IMR-90 (cell line): ENCODE results near the gene KCNQ5. TPM values are rescaled to one million over a fixed set of nuclear protein-coding genes. Genes with fewer than 3 reads are reported as not detected.

ENCODE experiments used
- ATAC-seq: fragments of 200-7000 bp; cut with Tn5 transposase; 2 replicates; pipeline ENCODE4 v1.9.1; 2020; ENCODE audit warnings: low read depth, mild to moderate bottlenecking, moderate library complexity
- BruUV-seq: library from RNA; stranded (reverse); fragments of 400-500 nt; replicated peaks from 2 replicates; lab custom pipeline; 2021; lab: Mats Ljungman, UMichigan
- CTCF ChIA-PET: fragments of 300-600 bp; formaldehyde crosslinking; extraction: SDS; loops from one replicate; lab custom pipeline; 2021; ENCODE audit warnings: antibody characterized with exemption; lab: Yijun Ruan, JAX
- POLR2A ChIA-PET: fragments of 300-600 bp; sonication (Branson Sonifier 250); formaldehyde crosslinking; loops from one replicate; lab custom pipeline; 2022; ENCODE audit warnings: antibody characterized with exemption; ENCODE audit not compliant: unreplicated experiment; lab: Charles Lee
- DNase-seq: peaks from one replicate; pipeline ENCODE4 v3.0.0; 2013
- H2AFZ ChIP-seq: replicated peaks from 2 replicates; pipeline ENCODE3; 2013; ENCODE audit warnings: low read length, mild to moderate bottlenecking; ENCODE audit not compliant: poor library complexity
- H2AK5ac ChIP-seq: 2 replicates; pipeline ENCODE4 v1.6.1; 2013; ENCODE audit warnings: low read depth, low read length, inconsistent platforms
- H2AK9ac ChIP-seq: replicated peaks from 2 replicates; pipeline ENCODE3; 2013; ENCODE audit warnings: mild to moderate bottlenecking, low read depth, low read length, moderate library complexity; ENCODE audit not compliant: poor library complexity
- H2BK120ac ChIP-seq: 2 replicates; pipeline ENCODE4 v1.6.1; 2013; ENCODE audit warnings: low read depth, low read length, inconsistent platforms
- H2BK15ac ChIP-seq: 3 replicates; pipeline ENCODE4 v1.6.1; 2013; ENCODE audit warnings: low read depth, low read length, inconsistent platforms
- H2BK20ac ChIP-seq: 2 replicates; pipeline ENCODE4 v1.6.1; 2013; ENCODE audit warnings: low read depth, mild to moderate bottlenecking, inconsistent platforms, low read length, moderate library complexity
- H2BK5ac ChIP-seq: 2 replicates; pipeline ENCODE4 v1.6.1; 2013; ENCODE audit warnings: mild to moderate bottlenecking, low read depth, low read length, inconsistent platforms; ENCODE audit not compliant: poor library complexity, severe bottlenecking
- H3K14ac ChIP-seq: replicated peaks from 2 replicates; pipeline ENCODE4 v1.6.1; 2013; ENCODE audit warnings: low read depth, low read length, inconsistent platforms
- H3K18ac ChIP-seq: 2 replicates; pipeline ENCODE4 v1.6.1; 2013; ENCODE audit warnings: low read depth, low read length, control low read depth
- H3K23ac ChIP-seq: 2 replicates; pipeline ENCODE4 v1.6.1; 2013; ENCODE audit warnings: low read depth, low read length, inconsistent platforms
- H3K27ac ChIP-seq: 2 replicates; pipeline ENCODE4 v1.5.1; 2013; ENCODE audit warnings: mild to moderate bottlenecking, control low read depth, low read length; ENCODE audit not compliant: insufficient read depth
- H3K27me3 ChIP-seq: 2 replicates; pipeline ENCODE4 v1.6.1; 2013; ENCODE audit warnings: low read length; ENCODE audit not compliant: control insufficient read depth, insufficient read depth
- H3K36me3 ChIP-seq: 2 replicates; pipeline ENCODE4 v1.6.1; 2013; ENCODE audit warnings: low read length, mixed read lengths; ENCODE audit not compliant: control insufficient read depth, insufficient read depth
- H3K4ac ChIP-seq: 2 replicates; pipeline ENCODE4 v1.6.1; 2013; ENCODE audit warnings: low read depth, low read length, inconsistent platforms
- H3K4me1 ChIP-seq: 2 replicates; pipeline ENCODE4 v1.6.1; 2013; ENCODE audit warnings: low read length, mixed read lengths; ENCODE audit not compliant: control insufficient read depth, insufficient read depth
- H3K4me2 ChIP-seq: 2 replicates; pipeline ENCODE4 v1.6.1; 2013; ENCODE audit warnings: low read depth, mild to moderate bottlenecking, control low read depth, low read length, moderate library complexity
- H3K4me3 ChIP-seq: 2 replicates; pipeline ENCODE4 v1.5.1; 2013; ENCODE audit warnings: low read depth, mild to moderate bottlenecking, control low read depth, low read length, moderate library complexity; ENCODE audit not compliant: insufficient read depth
- H3K56ac ChIP-seq: 2 replicates; pipeline ENCODE4 v1.6.1; 2013; ENCODE audit warnings: low read length, inconsistent platforms; ENCODE audit not compliant: insufficient read depth; ENCODE audit errors: extremely low read depth
- H3K79me1 ChIP-seq, 2 experiments: 2 replicates each; pipeline ENCODE4 v1.6.1; 2013; ENCODE audit warnings: low read length in 2 of 2, inconsistent platforms in 1 of 2, low read depth in 1 of 2
- H3K9ac ChIP-seq: 2 replicates; pipeline ENCODE4 v1.6.1; 2013; ENCODE audit warnings: low read depth, low read length, control low read depth
- H3K9me1 ChIP-seq: 2 replicates; pipeline ENCODE4 v1.6.1; 2013; ENCODE audit warnings: low read length, inconsistent platforms; ENCODE audit not compliant: insufficient read depth
- H3K9me3 ChIP-seq: 2 replicates; pipeline ENCODE4 v1.6.1; 2013; ENCODE audit warnings: low read length; ENCODE audit not compliant: control insufficient read depth, insufficient read depth
- H4K20me1 ChIP-seq: 2 replicates; pipeline ENCODE4 v1.6.1; 2013; ENCODE audit warnings: low read length, inconsistent platforms; ENCODE audit not compliant: insufficient read depth
- H4K5ac ChIP-seq: 2 replicates; pipeline ENCODE4 v1.6.1; 2013; ENCODE audit warnings: mild to moderate bottlenecking, low read depth, low read length, control low read depth
- H4K8ac ChIP-seq, 2 experiments: 2 replicates each; pipeline ENCODE4 v1.6.1; 2013; ENCODE audit warnings: low read depth in 2 of 2, low read length in 2 of 2, control low read depth in 1 of 2, inconsistent platforms in 1 of 2
- H4K91ac ChIP-seq: 2 replicates; pipeline ENCODE4 v1.6.1; 2013; ENCODE audit warnings: low read depth, low read length, inconsistent platforms; ENCODE audit not compliant: insufficient read depth
- BHLHE40 ChIP-seq: fragments of 150-350 bp; IDR thresholded peaks from 2 replicates; pipeline ENCODE4 v1.6.1; 2016; ENCODE audit warnings: mild to moderate bottlenecking, low read depth, low read length
- CEBPB ChIP-seq: IDR thresholded peaks from 2 replicates; pipeline ENCODE4 v1.6.1; 2012; ENCODE audit warnings: low read depth, low read length, improper control_type of control experiment
- CHD1 ChIP-seq: IDR thresholded peaks from 2 replicates; pipeline ENCODE4 v1.6.1; 2012; ENCODE audit warnings: low read depth, low read length, improper control_type of control experiment
- FOS ChIP-seq: fragments of 150-350 bp; IDR thresholded peaks from 2 replicates; pipeline ENCODE4 v1.6.1; 2016; ENCODE audit warnings: low read depth, low read length
- MAFK ChIP-seq: IDR thresholded peaks from 2 replicates; pipeline ENCODE4 v1.6.1; 2012; ENCODE audit warnings: low read depth, low read length, improper control_type of control experiment
- MAZ ChIP-seq: IDR thresholded peaks from 2 replicates; pipeline ENCODE4 v1.6.1; 2012; ENCODE audit warnings: low read depth, mild to moderate bottlenecking, low read length, improper control_type of control experiment, moderate library complexity, borderline replicate concordance
- MXI1 ChIP-seq: IDR thresholded peaks from 2 replicates; pipeline ENCODE4 v1.6.1; 2012; ENCODE audit warnings: low read depth, mild to moderate bottlenecking, low read length, moderate library complexity, borderline replicate concordance
- NFE2L2 ChIP-seq: fragments of 150-350 bp; IDR thresholded peaks from 2 replicates; pipeline ENCODE4 v1.6.1; 2016; ENCODE audit warnings: low read depth, mild to moderate bottlenecking, low read length
- POLR2A ChIP-seq: IDR thresholded peaks from 2 replicates; pipeline ENCODE4 v1.6.1; 2012; ENCODE audit warnings: mild to moderate bottlenecking, low read depth, low read length
- RAD21 ChIP-seq: IDR thresholded peaks from 2 replicates; pipeline ENCODE4 v1.6.1; 2012; ENCODE audit warnings: low read length, improper control_type of control experiment
- RCOR1 ChIP-seq: IDR thresholded peaks from 2 replicates; pipeline ENCODE4 v1.6.1; 2012; ENCODE audit warnings: mild to moderate bottlenecking, low read length, improper control_type of control experiment; ENCODE audit not compliant: insufficient replicate concordance
- RFX5 ChIP-seq: IDR thresholded peaks from 2 replicates; pipeline ENCODE4 v1.8.0; 2012; ENCODE audit warnings: low read depth, mild to moderate bottlenecking, low read length, moderate library complexity
- SMC3 ChIP-seq: fragments of 150-350 bp; IDR thresholded peaks from 2 replicates; pipeline ENCODE4 v1.6.1; 2016; ENCODE audit warnings: low read depth, mild to moderate bottlenecking, antibody characterized with exemption, low read length, moderate library complexity
- WGBS, 2 experiments: methylation state at CpG; one replicate each; pipeline versions ENCODE4 v1.1.5 to v1.1.7; 2013; ENCODE audit warnings: missing lambda C conversion rate in 2 of 2; ENCODE audit not compliant: insufficient read length in 1 of 2; ENCODE audit errors: extremely low coverage in 2 of 2; 5-methylcytosine and 5-hydroxymethylcytosine counted together
- dilution Hi-C: fragments of 300-500 bp; cut with HindIII; formaldehyde crosslinking; loops from one replicate; pipeline ENCODE4 v1.14.3; 2018; ENCODE audit warnings: low sequenced_read_pairs; ENCODE audit not compliant: unreplicated experiment
- in situ Hi-C: fragments of 300-500 bp; cut with MboI; formaldehyde crosslinking; loops from 3 replicates; pipeline ENCODE4 v1.14.3; 2019; ENCODE audit warnings: low sequenced_read_pairs, inconsistent platforms, mixed read lengths
- intact Hi-C: fragments of 100-400 bp; cut with micrococcal nuclease; formaldehyde crosslinking; loops from 2 replicates; pipeline ENCODE4 v1.10.0; 2022
- polyA plus RNA-seq, 3 experiments: library from polyadenylated mRNA; depleted of rRNA; stranded (reverse); fragments of >200 nt; gene quantifications; 2 replicates each; pipeline ENCODE4 v1.2.3, GENCODE V29; 2012; ENCODE audit warnings: low replicate concordance in 1 of 3
- total RNA-seq: library from RNA; depleted of rRNA; stranded (reverse); fragments of >200 nt; gene quantifications from 2 replicates; pipeline ENCODE4 v1.2.3, GENCODE V29; 2012
- TF ChIP-seq, protein P1 (sequence below): conservative IDR thresholded peaks from 2 replicates; pipeline ENCODE4 v1.5.1; 2012; ENCODE audit warnings: mild to moderate bottlenecking, low read depth, low read length, improper control_type of control experiment
- TF ChIP-seq, protein P2 (sequence below): fragments of 150-350 bp; IDR thresholded peaks from 2 replicates; pipeline ENCODE4 v1.6.1; 2017; ENCODE audit warnings: mild to moderate bottlenecking, antibody characterized with exemption, low read length, low read depth
- TF ChIP-seq, protein P3 (sequence below): fragments of 150-350 bp; IDR thresholded peaks from 2 replicates; pipeline ENCODE4 v1.6.1; 2016; ENCODE audit warnings: low read depth, mild to moderate bottlenecking, low read length, moderate library complexity, borderline replicate concordance

KCNQ5 gene
- total and polyA plus RNA-seq, 2 of the 4 experiments (the other 2 are of a cell fraction): 0.75 to 1.3 TPM

DNA sequence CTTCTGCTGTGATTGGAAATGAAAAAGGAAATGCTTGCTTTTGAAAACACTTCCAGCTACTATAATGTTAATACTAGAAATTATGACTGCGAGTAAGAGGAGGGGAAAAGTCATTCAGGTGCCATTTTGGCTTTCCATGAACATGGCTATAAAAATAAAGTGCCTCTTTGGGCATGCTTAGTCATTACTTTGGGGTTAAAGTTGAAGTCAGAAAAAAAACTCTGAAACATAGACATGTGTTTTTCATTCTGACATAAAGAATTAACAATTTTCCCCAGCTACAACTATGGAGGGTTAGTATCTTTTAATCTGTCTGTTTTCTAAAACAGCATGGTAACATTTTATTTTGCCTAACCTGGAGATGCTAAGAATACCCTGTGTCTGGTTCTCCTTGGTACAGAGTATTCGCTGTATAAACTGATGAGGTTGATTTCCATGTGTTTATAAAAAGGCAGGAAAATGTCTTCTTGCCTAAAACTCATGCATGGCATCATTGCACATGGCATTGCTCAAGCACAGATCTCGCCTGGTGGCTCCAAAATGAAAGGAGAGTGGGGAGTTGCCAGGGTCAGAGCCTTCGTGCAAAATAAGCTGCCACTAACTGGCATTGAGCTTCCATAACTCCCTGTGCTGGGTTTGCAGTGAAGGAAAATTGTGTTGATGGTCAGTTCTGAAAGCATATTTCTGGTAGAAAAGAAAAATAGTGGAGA, 188.9 kb downstream of the KCNQ5 start:
- Histone ChIP-seq H3K9me3 (no peaks in the 10 kb centered on the region), H2AK9ac (no peak overlapping the region), H3K9me1 (peaks cover 10% of the 10 kb centered on the region; the same call in 1 of the 2 replicates), H3K27ac (no peak overlapping the region), H2BK20ac (no peak overlapping the region), H3K79me1 (no peaks in the 10 kb centered on the region; a peak in 1 of 4 replicates), H2AK5ac (no peak overlapping the region), H2BK120ac (no peak overlapping the region), H3K27me3 (no peaks in the 10 kb centered on the region), H3K14ac (no peak overlapping the region), H4K5ac (no peak overlapping the region), H4K8ac (no peak overlapping the region), H2BK5ac (no peak overlapping the region), H3K4me2 (no peak overlapping the region), H3K56ac (no peak overlapping the region), H3K4ac (no peak overlapping the region), H3K18ac (no peak overlapping the region), H3K9ac (no peak overlapping the region), H4K20me1 (no peaks in the 10 kb centered on the region), H2AFZ (peak overlapping the region; percentile 40), H3K36me3 (no peaks in the 10 kb centered on the region), H4K91ac (no peak overlapping the region), H3K23ac (no peak overlapping the region), H2BK15ac (no peak overlapping the region), H3K4me3 (no peak overlapping the region), H3K4me1 (peaks cover 14% of the 10 kb centered on the region)
- ChIA-PET POLR2A (no interaction called here), CTCF (no interaction called here)
- TF ChIP-seq CEBPB (no peak), FOS (no peak), RCOR1 (no peak), RAD21 (no peak), MAFK (no peak), NFE2L2 (no peak), RFX5 (no peak), POLR2A (no peak), SMC3 (no peak), CHD1 (no peak), MXI1 (no peak), MAZ (no peak), BHLHE40 (no peak)
- TF ChIP-seq, protein P1, sequence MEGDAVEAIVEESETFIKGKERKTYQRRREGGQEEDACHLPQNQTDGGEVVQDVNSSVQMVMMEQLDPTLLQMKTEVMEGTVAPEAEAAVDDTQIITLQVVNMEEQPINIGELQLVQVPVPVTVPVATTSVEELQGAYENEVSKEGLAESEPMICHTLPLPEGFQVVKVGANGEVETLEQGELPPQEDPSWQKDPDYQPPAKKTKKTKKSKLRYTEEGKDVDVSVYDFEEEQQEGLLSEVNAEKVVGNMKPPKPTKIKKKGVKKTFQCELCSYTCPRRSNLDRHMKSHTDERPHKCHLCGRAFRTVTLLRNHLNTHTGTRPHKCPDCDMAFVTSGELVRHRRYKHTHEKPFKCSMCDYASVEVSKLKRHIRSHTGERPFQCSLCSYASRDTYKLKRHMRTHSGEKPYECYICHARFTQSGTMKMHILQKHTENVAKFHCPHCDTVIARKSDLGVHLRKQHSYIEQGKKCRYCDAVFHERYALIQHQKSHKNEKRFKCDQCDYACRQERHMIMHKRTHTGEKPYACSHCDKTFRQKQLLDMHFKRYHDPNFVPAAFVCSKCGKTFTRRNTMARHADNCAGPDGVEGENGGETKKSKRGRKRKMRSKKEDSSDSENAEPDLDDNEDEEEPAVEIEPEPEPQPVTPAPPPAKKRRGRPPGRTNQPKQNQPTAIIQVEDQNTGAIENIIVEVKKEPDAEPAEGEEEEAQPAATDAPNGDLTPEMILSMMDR: no peak
- TF ChIP-seq, protein P2, sequence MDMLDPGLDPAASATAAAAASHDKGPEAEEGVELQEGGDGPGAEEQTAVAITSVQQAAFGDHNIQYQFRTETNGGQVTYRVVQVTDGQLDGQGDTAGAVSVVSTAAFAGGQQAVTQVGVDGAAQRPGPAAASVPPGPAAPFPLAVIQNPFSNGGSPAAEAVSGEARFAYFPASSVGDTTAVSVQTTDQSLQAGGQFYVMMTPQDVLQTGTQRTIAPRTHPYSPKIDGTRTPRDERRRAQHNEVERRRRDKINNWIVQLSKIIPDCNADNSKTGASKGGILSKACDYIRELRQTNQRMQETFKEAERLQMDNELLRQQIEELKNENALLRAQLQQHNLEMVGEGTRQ: no peak
- TF ChIP-seq, protein P3, sequence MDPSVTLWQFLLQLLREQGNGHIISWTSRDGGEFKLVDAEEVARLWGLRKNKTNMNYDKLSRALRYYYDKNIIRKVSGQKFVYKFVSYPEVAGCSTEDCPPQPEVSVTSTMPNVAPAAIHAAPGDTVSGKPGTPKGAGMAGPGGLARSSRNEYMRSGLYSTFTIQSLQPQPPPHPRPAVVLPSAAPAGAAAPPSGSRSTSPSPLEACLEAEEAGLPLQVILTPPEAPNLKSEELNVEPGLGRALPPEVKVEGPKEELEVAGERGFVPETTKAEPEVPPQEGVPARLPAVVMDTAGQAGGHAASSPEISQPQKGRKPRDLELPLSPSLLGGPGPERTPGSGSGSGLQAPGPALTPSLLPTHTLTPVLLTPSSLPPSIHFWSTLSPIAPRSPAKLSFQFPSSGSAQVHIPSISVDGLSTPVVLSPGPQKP: no peak
- BruUV-seq: no TSS peak
- intact Hi-C loops: no loop called here
- in situ Hi-C loops: no loop called here
- dilution Hi-C loops: no loop called here
- ATAC-seq (no peak), DNase-seq (no peak)
- 100% methylated on average over 2 of the region's 4 CpGs; no CpG with 5 or more reads in 1 of the 2 experiments for WGBS, 2 experiments
